ENCODE measurements around the gene ATP11A.

ATP11A gene

GRCh38 chr13:112721198-112722104 lies 31.6 kb downstream of the ATP11A start:
- H3K4me3 ChIP-seq (ENCODE audit: low read depth, low read length): no peak overlapping the region
- no peak for DNase-seq (ENCODE audit: low read depth)
- no peak for TF ChIP-seq CTCF (IDR thresholded peaks at IDR 0.05; ENCODE audit: low read depth, low read length, missing control alignments)

GRCh38 chr13:112722433-112723263 lies 32.8 kb downstream of the ATP11A start:
- H3K4me3 ChIP-seq (ENCODE audit: low read depth, low read length): no peak overlapping the region
- DNase-seq (ENCODE audit: low read depth): no peak
- no peak for TF ChIP-seq CTCF (IDR thresholded peaks at IDR 0.05; ENCODE audit: low read depth, low read length, missing control alignments)

- no peak overlapping the region for H3K4me3 ChIP-seq (ENCODE audit: low read depth, low read length)
- no peak for TF ChIP-seq CTCF (IDR thresholded peaks at IDR 0.05; ENCODE audit: low read depth, low read length, missing control alignments)
- no peak for DNase-seq (ENCODE audit: low read depth)
Observed at GRCh38 chr13:112723771-112724170, 33.9 kb downstream of the ATP11A start.

- no peak for DNase-seq (ENCODE audit: low read depth)
- H3K4me3 ChIP-seq (ENCODE audit: low read depth, low read length): no peak overlapping the region
- no peak for TF ChIP-seq CTCF (IDR thresholded peaks at IDR 0.05; ENCODE audit: low read depth, low read length, missing control alignments)
Observed at GRCh38 chr13:112724788-112725345, 35.0 kb downstream of the ATP11A start.

GRCh38 chr13:112725346-112726015 lies 35.6 kb downstream of the ATP11A start:
- no peak for DNase-seq (ENCODE audit: low read depth)
- H3K4me3 ChIP-seq (ENCODE audit: low read depth, low read length): no peak overlapping the region

More at GRCh38 chr13:112725346-112726015, 35.6 kb downstream of the ATP11A start:
- TF ChIP-seq CTCF (IDR thresholded peaks at IDR 0.05; ENCODE audit: low read depth, low read length, missing control alignments): no peak
